ENCODE data around the gene NOLC1.
A peak's percentile ranks its signal among the peaks of the same experiment; 100 is the strongest.

Gene NOLC1

DNA sequence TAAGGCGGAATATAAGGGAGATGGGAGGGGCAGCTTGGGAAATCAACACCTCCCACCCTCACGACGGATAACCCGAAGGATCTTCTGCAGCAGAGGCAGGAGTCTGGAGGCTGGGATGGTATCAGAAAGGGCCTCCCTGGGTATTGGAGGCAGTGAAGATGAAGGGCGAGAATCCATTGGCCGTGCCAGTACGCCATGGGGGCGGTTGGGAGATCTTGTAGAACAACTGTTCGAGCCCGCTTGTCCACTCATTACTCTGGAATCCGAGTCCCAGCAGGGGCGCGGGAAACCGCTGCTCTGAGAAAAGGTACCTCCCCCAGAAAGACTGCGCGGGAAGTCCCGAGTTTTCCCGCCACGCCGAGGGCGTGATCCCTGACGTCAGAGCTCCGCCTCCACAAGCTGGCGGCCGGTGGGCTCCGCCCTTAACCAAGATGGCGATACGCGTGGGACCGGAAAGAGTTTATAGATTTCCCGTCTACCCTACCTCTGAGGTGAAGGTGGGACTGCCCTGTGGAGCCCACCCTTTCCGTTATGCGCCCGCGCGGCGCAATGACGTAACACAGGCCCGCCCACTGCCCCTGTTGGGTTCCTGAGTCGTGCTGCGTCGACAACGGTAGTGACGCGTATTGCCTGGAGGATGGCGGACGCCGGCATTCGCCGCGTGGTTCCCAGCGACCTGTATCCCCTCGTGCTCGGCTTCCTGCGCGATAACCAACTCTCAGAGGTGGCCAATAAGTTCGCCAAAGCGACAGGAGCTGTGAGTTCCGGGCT, at the start of gene NOLC1:
TSS of gene NOLC1 (plus strand) at position 616 of the 771 bp plus-strand sequence. CDS start at position 638, 22 bp downstream.
- no peaks in the 10 kb centered on the region for H3K36me3 ChIP-seq (ENCODE audit: control insufficient read depth, insufficient read depth, low read length)
- peak within 1 kb of the TSS; percentile 75 for H3K4me2 ChIP-seq (ENCODE audit: low read length)

DNA sequence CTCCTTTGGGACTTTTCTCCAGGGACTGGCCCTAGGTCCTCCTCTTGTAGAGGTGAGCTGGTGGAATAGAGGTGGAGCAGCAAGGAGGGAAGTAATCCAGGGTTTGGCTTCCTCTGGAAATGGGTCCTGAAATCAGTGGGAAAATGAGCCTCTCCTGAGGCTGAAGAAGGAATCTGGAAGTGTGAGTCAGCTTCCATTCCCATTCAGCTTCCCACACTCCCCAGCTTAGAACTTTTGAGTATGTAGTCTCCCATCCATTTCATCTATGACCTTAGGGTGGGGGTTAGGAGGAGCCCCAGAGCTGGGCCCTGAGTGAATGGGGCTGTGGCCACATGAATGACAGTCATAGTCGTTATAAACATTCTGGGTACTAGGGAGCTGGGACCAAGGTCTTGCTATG, 49.8 kb upstream of the NOLC1 start:
- no peaks in the 10 kb centered on the region for H3K4me1 ChIP-seq

More for the DNA sequence above, at the start of gene NOLC1:
- H3K9me3 ChIP-seq (ENCODE audit: control insufficient read depth, low read length) = no peaks in the 10 kb centered on the region
- peaks cover 31% of the 10 kb centered on the region for H3K79me2 ChIP-seq
- H2AFZ ChIP-seq = peak within 1 kb of the TSS; percentile 76
- H3K4me3 ChIP-seq (ENCODE audit: low read depth, low read length) = peak within 1 kb of the TSS; percentile 87
- H3K27ac ChIP-seq = peak within 1 kb of the TSS; percentile 86
- peaks cover 6% of the 10 kb centered on the region for H3K4me1 ChIP-seq
- H3K27me3 ChIP-seq (ENCODE audit: control insufficient read depth, insufficient read depth, low read length) = no peaks in the 10 kb centered on the region
- TF ChIP-seq, protein P1, sequence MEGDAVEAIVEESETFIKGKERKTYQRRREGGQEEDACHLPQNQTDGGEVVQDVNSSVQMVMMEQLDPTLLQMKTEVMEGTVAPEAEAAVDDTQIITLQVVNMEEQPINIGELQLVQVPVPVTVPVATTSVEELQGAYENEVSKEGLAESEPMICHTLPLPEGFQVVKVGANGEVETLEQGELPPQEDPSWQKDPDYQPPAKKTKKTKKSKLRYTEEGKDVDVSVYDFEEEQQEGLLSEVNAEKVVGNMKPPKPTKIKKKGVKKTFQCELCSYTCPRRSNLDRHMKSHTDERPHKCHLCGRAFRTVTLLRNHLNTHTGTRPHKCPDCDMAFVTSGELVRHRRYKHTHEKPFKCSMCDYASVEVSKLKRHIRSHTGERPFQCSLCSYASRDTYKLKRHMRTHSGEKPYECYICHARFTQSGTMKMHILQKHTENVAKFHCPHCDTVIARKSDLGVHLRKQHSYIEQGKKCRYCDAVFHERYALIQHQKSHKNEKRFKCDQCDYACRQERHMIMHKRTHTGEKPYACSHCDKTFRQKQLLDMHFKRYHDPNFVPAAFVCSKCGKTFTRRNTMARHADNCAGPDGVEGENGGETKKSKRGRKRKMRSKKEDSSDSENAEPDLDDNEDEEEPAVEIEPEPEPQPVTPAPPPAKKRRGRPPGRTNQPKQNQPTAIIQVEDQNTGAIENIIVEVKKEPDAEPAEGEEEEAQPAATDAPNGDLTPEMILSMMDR (IDR thresholded peaks at IDR 0.05) = no peak
- H3K9ac ChIP-seq = peak within 1 kb of the TSS; percentile 3

DNA sequence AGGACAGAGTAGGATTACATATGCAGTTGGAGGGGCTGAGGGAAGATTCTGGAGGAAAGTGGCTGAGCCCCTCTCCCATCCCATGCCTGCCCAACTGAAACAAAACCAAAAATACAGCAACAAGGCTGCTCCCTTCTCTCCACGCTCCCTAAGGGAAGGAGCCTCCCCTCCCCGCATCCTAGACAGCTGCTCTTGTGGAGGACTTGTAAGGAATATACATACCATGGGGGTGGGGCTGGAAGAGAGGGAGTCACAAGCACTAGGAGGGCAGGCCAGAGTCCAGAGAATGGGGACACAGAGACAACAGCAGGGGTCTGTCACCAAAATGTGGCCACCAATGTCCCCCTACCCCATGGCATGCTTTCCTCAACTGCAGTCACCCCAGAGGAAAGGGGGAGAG, 45.2 kb upstream of the NOLC1 start:
- H3K9me3 ChIP-seq (ENCODE audit: control insufficient read depth, low read length) = no peaks in the 10 kb centered on the region
- no peaks in the 10 kb centered on the region for H3K4me1 ChIP-seq
- H3K36me3 ChIP-seq (ENCODE audit: control insufficient read depth, insufficient read depth, low read length) = no peaks in the 10 kb centered on the region
- H3K79me2 ChIP-seq = peaks cover 10% of the 10 kb centered on the region
- no peak overlapping the region for H3K4me3 ChIP-seq (ENCODE audit: low read depth, low read length)
- no peak overlapping the region for H3K4me2 ChIP-seq (ENCODE audit: low read length)
- TF ChIP-seq, protein P1 (IDR thresholded peaks at IDR 0.05) = no peak
- no peak overlapping the region for H3K27ac ChIP-seq
- H3K9ac ChIP-seq = no peak overlapping the region
- no peak overlapping the region for H2AFZ ChIP-seq
- no peaks in the 10 kb centered on the region for H3K27me3 ChIP-seq (ENCODE audit: control insufficient read depth, insufficient read depth, low read length)

More for the DNA sequence above, 49.8 kb upstream of the NOLC1 start:
- TF ChIP-seq, protein P1 (IDR thresholded peaks at IDR 0.05) = no peak
- no peak overlapping the region for H3K4me3 ChIP-seq (ENCODE audit: low read depth, low read length)
- H3K9me3 ChIP-seq (ENCODE audit: control insufficient read depth, low read length) = no peaks in the 10 kb centered on the region
- no peak overlapping the region for H3K9ac ChIP-seq
- H3K79me2 ChIP-seq = no peaks in the 10 kb centered on the region
- no peak overlapping the region for H2AFZ ChIP-seq
- H3K4me2 ChIP-seq (ENCODE audit: low read length) = no peak overlapping the region
- H3K36me3 ChIP-seq (ENCODE audit: control insufficient read depth, insufficient read depth, low read length) = no peaks in the 10 kb centered on the region
- H3K27ac ChIP-seq = no peak overlapping the region
- no peaks in the 10 kb centered on the region for H3K27me3 ChIP-seq (ENCODE audit: control insufficient read depth, insufficient read depth, low read length)

DNA sequence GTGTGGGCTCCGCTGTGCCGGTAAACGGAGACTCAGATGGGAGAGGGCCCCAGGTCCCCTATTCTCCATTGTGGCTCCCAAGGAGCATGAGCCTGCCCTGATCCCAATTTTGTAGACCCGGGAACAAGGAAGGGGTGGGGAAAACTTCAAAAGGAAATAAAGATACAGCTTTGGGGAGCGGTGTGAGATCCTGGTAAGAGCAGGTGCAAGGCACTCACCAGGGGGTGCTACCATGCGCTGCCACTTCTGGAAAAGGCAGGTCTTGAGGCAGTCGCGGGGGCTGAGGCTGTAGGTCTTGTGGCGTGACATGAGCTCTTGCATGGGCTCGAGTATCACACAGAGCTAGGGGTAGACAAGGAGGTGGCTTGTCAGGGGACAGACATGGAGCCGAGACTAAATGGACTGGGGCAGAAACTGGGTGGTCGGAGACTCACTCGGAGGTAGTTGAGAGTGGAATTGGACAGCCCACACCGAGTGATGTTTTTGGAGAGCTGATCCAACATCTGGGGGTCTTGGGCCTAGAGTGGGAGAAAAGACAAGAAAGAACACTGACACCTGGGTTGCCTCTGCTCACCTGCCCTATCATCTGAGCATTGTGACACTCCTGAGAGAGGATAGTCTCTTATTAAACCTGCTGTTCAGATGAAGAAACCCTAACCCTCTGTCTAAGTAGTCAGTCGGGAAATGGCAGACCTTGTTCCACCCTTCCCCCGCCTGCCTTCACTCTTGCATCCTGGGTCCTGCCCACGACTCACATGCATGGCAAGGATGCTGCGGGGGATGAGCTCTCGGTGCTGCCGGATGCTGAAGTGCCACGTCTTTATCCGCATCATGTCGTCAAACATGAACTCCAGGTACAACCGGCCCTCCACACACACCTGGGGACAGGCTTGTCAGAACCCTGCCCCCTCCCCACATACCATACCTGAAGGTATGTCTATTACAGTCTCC, 42.7 kb upstream of the NOLC1 start:
- no peak overlapping the region for H2AFZ ChIP-seq
- TF ChIP-seq, protein P1 (IDR thresholded peaks at IDR 0.05) = no peak
- H3K4me2 ChIP-seq (ENCODE audit: low read length) = no peak overlapping the region
- H3K9ac ChIP-seq = no peak overlapping the region
- H3K27ac ChIP-seq = no peak overlapping the region
- H3K27me3 ChIP-seq (ENCODE audit: control insufficient read depth, insufficient read depth, low read length) = no peaks in the 10 kb centered on the region
- H3K36me3 ChIP-seq (ENCODE audit: control insufficient read depth, insufficient read depth, low read length) = no peaks in the 10 kb centered on the region
- H3K4me3 ChIP-seq (ENCODE audit: low read depth, low read length) = no peak overlapping the region
- no peaks in the 10 kb centered on the region for H3K9me3 ChIP-seq (ENCODE audit: control insufficient read depth, low read length)
- peaks cover 29% of the 10 kb centered on the region for H3K79me2 ChIP-seq
- peaks cover 10% of the 10 kb centered on the region for H3K4me1 ChIP-seq
